ENCODE results near the gene SKOR1.

The SKOR1 gene

GRCh38 chr15:67783303-67783702 is 42.0 kb upstream of the SKOR1 start:
- Histone ChIP-seq H3K27ac (no peak overlapping the region), H3K36me3 (peaks cover 11 to 26% (median 13%) of the 10 kb centered on the region in 3 donors), H3K9me3 (no peaks in the 10 kb centered on the region), H3K4me1 (no peaks in the 10 kb centered on the region), H3K4me3 (no peak overlapping the region), H3K27me3 (no peaks in the 10 kb centered on the region)
- intact Hi-C loops (cut with DNase I; ENCODE audit: low total_unique reads) = no loop called here
- no peak for DNase-seq
- TF ChIP-seq CTCF (IDR thresholded peaks at IDR 0.05) = no peak

GRCh38 chr15:67784090-67784781 is 41.1 kb upstream of the SKOR1 start:
- intact Hi-C loops (cut with DNase I; ENCODE audit: low total_unique reads) = no loop called here
- no peaks in the 10 kb centered on the region for H3K27me3 ChIP-seq
- no peak overlapping the region for H3K4me3 ChIP-seq
- no peak for DNase-seq
- no peaks in the 10 kb centered on the region for H3K4me1 ChIP-seq
- H3K36me3 ChIP-seq = peaks cover 11 to 26% (median 13%) of the 10 kb centered on the region in 3 donors
- no peak overlapping the region for H3K27ac ChIP-seq
- TF ChIP-seq CTCF (IDR thresholded peaks at IDR 0.05) = no peak
- no peaks in the 10 kb centered on the region for H3K9me3 ChIP-seq

GRCh38 chr15:67784856-67785430 is 40.4 kb upstream of the SKOR1 start:
- no peaks in the 10 kb centered on the region for H3K4me1 ChIP-seq
- no peaks in the 10 kb centered on the region for H3K9me3 ChIP-seq
- DNase-seq = no peak
- intact Hi-C loops (cut with DNase I; ENCODE audit: low total_unique reads) = no loop called here
- no peak for TF ChIP-seq CTCF (IDR thresholded peaks at IDR 0.05)
- H3K36me3 ChIP-seq = peaks cover 11 to 26% (median 13%) of the 10 kb centered on the region in 3 donors
- H3K4me3 ChIP-seq = no peak overlapping the region
- no peaks in the 10 kb centered on the region for H3K27me3 ChIP-seq
- no peak overlapping the region for H3K27ac ChIP-seq

GRCh38 chr15:67785431-67785830 is 39.9 kb upstream of the SKOR1 start:
- peaks cover 11 to 26% (median 13%) of the 10 kb centered on the region in 3 donors for H3K36me3 ChIP-seq
- H3K27me3 ChIP-seq = no peaks in the 10 kb centered on the region
- H3K9me3 ChIP-seq = no peaks in the 10 kb centered on the region
- no peak for DNase-seq
- intact Hi-C loops (cut with DNase I; ENCODE audit: low total_unique reads) = no loop called here
- TF ChIP-seq CTCF (IDR thresholded peaks at IDR 0.05) = no peak
- no peak overlapping the region for H3K27ac ChIP-seq
- H3K4me1 ChIP-seq = no peaks in the 10 kb centered on the region
- H3K4me3 ChIP-seq = no peak overlapping the region

- H3K4me1 ChIP-seq = no peaks in the 10 kb centered on the region
- peaks cover 10 to 32% (median 11%) of the 10 kb centered on the region in 3 donors for H3K36me3 ChIP-seq
- DNase-seq = no peak
- H3K9me3 ChIP-seq = no peaks in the 10 kb centered on the region
- no peak overlapping the region for H3K27ac ChIP-seq
- no peaks in the 10 kb centered on the region for H3K27me3 ChIP-seq
- intact Hi-C loops (cut with DNase I; ENCODE audit: low total_unique reads) = no loop called here
- no peak for TF ChIP-seq CTCF (IDR thresholded peaks at IDR 0.05)
- H3K4me3 ChIP-seq = no peak overlapping the region
These were observed 38.7 kb upstream of the SKOR1 start for GRCh38 chr15:67786646-67787045.

Measured in tibial artery (tissue), 4 donors.